ENCODE data around the gene MON1B.
A peak's percentile ranks its signal among the peaks of the same experiment; 100 is the strongest.
"Not testable (repeated sequence)": the region's sequence is repeated elsewhere in the genome, so short reads cannot be mapped to it uniquely, and the experiment has no call there.

The MON1B gene

GRCh38 chr16:77165006-77165405 lies 26.0 kb upstream of the MON1B start:
- no peaks in the 10 kb centered on the region for H3K27me3 Mint-ChIP-seq (ENCODE audit: low read depth)
- H3K9me3 Mint-ChIP-seq, result no peaks in the 10 kb centered on the region
- no peak for TF ChIP-seq CTCF (IDR thresholded peaks at IDR 0.05; ENCODE audit: unreplicated experiment in 3 of 3)
- H3K27ac Mint-ChIP-seq, result no peak overlapping the region
- peaks cover 4% of the 10 kb centered on the region for H3K4me1 Mint-ChIP-seq
- no peaks in the 10 kb centered on the region for H3K36me3 Mint-ChIP-seq (ENCODE audit: low read depth)
- H3K4me3 Mint-ChIP-seq, result no peak overlapping the region

- H3K27ac Mint-ChIP-seq; H3K36me3 Mint-ChIP-seq (ENCODE audit: low read depth); H3K4me3 Mint-ChIP-seq; H3K9me3 Mint-ChIP-seq; H3K4me1 Mint-ChIP-seq; H3K27me3 Mint-ChIP-seq (ENCODE audit: low read depth): not testable (repeated sequence)
Observed at GRCh38 chr16:77165536-77166236, 25.3 kb upstream of the MON1B start.

GRCh38 chr16:77166726-77167125 lies 24.3 kb upstream of the MON1B start:
- Mint-ChIP-seq H3K27me3 (ENCODE audit: low read depth) (no peaks in the 10 kb centered on the region), H3K4me1 (peaks cover 10% of the 10 kb centered on the region), H3K4me3 (no peak overlapping the region), H3K36me3 (ENCODE audit: low read depth) (no peaks in the 10 kb centered on the region), H3K27ac (no peak overlapping the region), H3K9me3 (no peaks in the 10 kb centered on the region)
- no peak for TF ChIP-seq CTCF (IDR thresholded peaks at IDR 0.05; ENCODE audit: unreplicated experiment in 3 of 3)

- Mint-ChIP-seq H3K27me3 (ENCODE audit: low read depth) (peaks cover 7% of the 10 kb centered on the region), H3K27ac (peak overlapping the region in 1 of 3 experiments; percentile 4), H3K36me3 (ENCODE audit: low read depth) (no peaks in the 10 kb centered on the region), H3K4me3 (no peak overlapping the region), H3K4me1 (peaks cover 10% of the 10 kb centered on the region), H3K9me3 (no peaks in the 10 kb centered on the region)
- TF ChIP-seq CTCF (IDR thresholded peaks at IDR 0.05; ENCODE audit: unreplicated experiment in 3 of 3), result no peak
Observed at GRCh38 chr16:77168901-77169300, 22.1 kb upstream of the MON1B start.

GRCh38 chr16:77169650-77170236 lies 21.2 kb upstream of the MON1B start:
- H3K36me3 Mint-ChIP-seq (ENCODE audit: low read depth), result no peaks in the 10 kb centered on the region
- no peak overlapping the region for H3K4me3 Mint-ChIP-seq
- peak overlapping the region; percentile 37 to 49 (median 46) for H3K27ac Mint-ChIP-seq
- no peaks in the 10 kb centered on the region for H3K9me3 Mint-ChIP-seq
- H3K27me3 Mint-ChIP-seq (ENCODE audit: low read depth), result peaks cover 15% of the 10 kb centered on the region
- H3K4me1 Mint-ChIP-seq, result peaks cover 10% of the 10 kb centered on the region
- peak; percentile 54 to 67 (median 65) for TF ChIP-seq CTCF (IDR thresholded peaks at IDR 0.05; ENCODE audit: unreplicated experiment in 3 of 3)

- TF ChIP-seq CTCF (IDR thresholded peaks at IDR 0.05; ENCODE audit: unreplicated experiment in 3 of 3), result no peak
- Mint-ChIP-seq H3K27ac (peak overlapping the region in 1 of 3 experiments; percentile 37), H3K4me3 (no peak overlapping the region), H3K27me3 (ENCODE audit: low read depth) (peaks cover 18% of the 10 kb centered on the region), H3K4me1 (peaks cover 10% of the 10 kb centered on the region), H3K36me3 (ENCODE audit: low read depth) (no peaks in the 10 kb centered on the region), H3K9me3 (no peaks in the 10 kb centered on the region)
Observed at GRCh38 chr16:77170805-77171204, 20.2 kb upstream of the MON1B start.
